Suprapubic skin (tissue), 4 donors: ENCODE measurements around the gene INPP4B.
"Not testable (repeated sequence)": the region's sequence is repeated elsewhere in the genome, so short reads cannot be mapped to it uniquely, and the experiment has no call there.

ENCODE experiments used
- CTCF ChIP-seq, 2 donors: fragments of 200-600 bp in 1 of 2; fragments of 450-650 bp in 1 of 2; sonication (generic) in 1 of 2; IDR thresholded peaks; one replicate each; pipeline ENCODE4 v1.5.1; 2016 to 2019; ENCODE audit warnings: antibody characterized with exemption in 2 of 2, mild to moderate bottlenecking in 1 of 2, moderate library complexity in 1 of 2
- EP300 ChIP-seq: sonication (generic); formaldehyde crosslinking; IDR thresholded peaks from one replicate; pipeline ENCODE4 v1.6.1; 2017; ENCODE audit warnings: antibody characterized with exemption
- POLR2A ChIP-seq, 2 donors: fragments of 450-650 bp; IDR thresholded peaks; one replicate each; pipeline ENCODE4 v1.6.1; 2017; ENCODE audit warnings: antibody characterized with exemption in 2 of 2, mild to moderate bottlenecking in 2 of 2, moderate library complexity in 2 of 2
- POLR2AphosphoS5 ChIP-seq, 3 donors: sonication (generic); formaldehyde crosslinking; IDR thresholded peaks; one replicate each; pipeline ENCODE4 v1.6.1; 2017; ENCODE audit warnings: antibody characterized with exemption in 3 of 3

DNA sequence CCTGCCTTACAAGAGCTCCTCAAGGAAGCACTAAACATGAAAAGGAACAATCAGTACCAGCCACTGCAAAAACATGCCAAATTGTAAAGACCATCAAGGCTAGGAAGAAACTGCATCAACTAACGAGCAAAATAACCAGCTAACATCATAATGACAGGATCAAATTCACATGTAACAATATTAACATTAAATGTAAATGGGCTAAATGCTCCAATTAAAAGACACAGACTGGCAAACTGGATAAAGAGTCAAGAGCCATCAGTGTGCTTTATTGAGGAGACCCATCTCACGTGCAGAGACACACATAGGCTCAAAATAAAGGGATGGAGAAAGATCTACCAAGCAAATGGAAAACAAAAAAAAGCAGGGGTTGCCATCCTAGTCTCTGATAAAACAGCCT is 777.8 kb downstream of the INPP4B start:
- not testable (repeated sequence) for TF ChIP-seq CTCF (IDR thresholded peaks at IDR 0.05); EP300; POLR2AphosphoS5 (IDR thresholded peaks at IDR 0.05); POLR2A (IDR thresholded peaks at IDR 0.05)
